GM12801 (cell line): ENCODE measurements around the gene NCLN.

ENCODE experiments used
- TF ChIP-seq, protein P1 (sequence below): IDR thresholded peaks from one replicate; pipeline ENCODE4 v1.5.1; 2011; ENCODE audit warnings: control low read depth; ENCODE audit not compliant: insufficient read length; ENCODE audit errors: extremely low read depth

Gene NCLN

GRCh38 chr19:3189702-3190469 lies 4.2 kb downstream of the NCLN start:
- TF ChIP-seq, protein P1, sequence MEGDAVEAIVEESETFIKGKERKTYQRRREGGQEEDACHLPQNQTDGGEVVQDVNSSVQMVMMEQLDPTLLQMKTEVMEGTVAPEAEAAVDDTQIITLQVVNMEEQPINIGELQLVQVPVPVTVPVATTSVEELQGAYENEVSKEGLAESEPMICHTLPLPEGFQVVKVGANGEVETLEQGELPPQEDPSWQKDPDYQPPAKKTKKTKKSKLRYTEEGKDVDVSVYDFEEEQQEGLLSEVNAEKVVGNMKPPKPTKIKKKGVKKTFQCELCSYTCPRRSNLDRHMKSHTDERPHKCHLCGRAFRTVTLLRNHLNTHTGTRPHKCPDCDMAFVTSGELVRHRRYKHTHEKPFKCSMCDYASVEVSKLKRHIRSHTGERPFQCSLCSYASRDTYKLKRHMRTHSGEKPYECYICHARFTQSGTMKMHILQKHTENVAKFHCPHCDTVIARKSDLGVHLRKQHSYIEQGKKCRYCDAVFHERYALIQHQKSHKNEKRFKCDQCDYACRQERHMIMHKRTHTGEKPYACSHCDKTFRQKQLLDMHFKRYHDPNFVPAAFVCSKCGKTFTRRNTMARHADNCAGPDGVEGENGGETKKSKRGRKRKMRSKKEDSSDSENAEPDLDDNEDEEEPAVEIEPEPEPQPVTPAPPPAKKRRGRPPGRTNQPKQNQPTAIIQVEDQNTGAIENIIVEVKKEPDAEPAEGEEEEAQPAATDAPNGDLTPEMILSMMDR, result no peak

DNA sequence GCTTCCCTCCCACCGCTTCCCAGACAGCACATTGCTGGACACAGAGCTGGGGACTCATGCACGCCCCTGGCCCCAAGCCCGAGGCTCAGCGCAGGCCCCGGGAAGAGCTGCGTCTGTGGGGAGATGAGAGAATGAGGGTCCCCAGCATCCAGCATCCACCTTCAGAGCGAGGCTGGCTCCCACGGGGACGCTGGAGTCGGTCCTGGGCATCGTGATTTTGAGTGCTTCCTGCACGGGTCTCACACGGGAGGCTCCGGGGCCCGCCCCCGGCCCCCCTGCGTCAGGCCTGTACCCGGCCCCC lies 4.7 kb downstream of the NCLN start:
- TF ChIP-seq, protein P1, result no peak

GRCh38 chr19:3190921-3191805 lies 5.4 kb downstream of the NCLN start:
- TF ChIP-seq, protein P1, result no peak

DNA sequence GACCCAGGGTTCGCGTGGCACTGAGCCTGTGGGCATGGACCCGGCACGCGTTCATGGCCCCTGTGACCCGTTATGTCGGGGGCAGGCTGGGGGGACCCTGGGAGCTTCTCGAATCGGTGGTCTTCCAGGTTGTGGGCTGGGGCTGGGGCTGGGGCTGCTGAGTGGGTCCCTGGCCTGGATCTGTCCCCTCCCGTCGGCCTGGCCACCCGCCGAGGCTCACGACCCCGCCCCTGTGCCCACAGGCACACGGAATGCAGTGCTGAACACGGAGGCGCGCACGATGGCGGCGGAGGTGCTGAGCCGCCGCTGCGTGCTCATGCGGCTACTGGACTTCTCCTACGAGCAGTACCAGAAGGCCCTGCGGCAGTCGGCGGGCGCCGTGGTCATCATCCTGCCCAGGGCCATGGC lies 6.5 kb downstream of the NCLN start:
- TF ChIP-seq, protein P1, result no peak

DNA sequence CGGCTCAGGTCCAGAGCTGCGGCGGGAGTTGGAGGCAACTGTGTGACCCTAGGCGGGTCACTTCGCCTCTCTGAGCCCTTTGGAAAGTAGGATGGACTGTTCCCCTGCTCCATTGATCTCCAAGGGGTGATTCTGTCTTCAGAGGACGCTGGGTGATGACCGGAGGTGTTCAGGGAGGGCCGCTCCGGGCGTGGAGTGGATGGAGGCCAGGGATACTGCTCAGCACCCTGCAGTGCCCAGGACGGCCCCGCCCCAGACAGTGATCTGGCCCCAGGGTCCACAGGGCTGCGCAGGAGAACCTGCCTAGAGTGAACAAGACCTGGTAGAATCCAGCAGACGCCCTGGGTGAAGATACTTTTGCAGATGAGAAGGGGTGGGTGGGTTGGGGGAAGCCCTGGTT lies 7.0 kb downstream of the NCLN start:
- TF ChIP-seq, protein P1, result no peak

GRCh38 chr19:3193256-3194105 lies 7.8 kb downstream of the NCLN start:
- TF ChIP-seq, protein P1, result no peak
